B cell (primary cell): ENCODE measurements around the gene OR13H1. TPM values are rescaled to one million over a fixed set of nuclear protein-coding genes. Genes with fewer than 3 reads are reported as not detected.
"Not testable (repeated sequence)": the region's sequence is repeated elsewhere in the genome, so short reads cannot be mapped to it uniquely, and the experiment has no call there.

Experiments used
- ATAC-seq: fragments of 200-7000 bp; cut with Tn5 transposase; one replicate; pipeline ENCODE4 v1.10.0; 2021; ENCODE audit warnings: low read depth, mild to moderate bottlenecking, moderate number of reproducible peaks, moderate library complexity
- CTCF ChIA-PET: fragments of 350-600 bp; sonication (Branson Sonifier 250); formaldehyde crosslinking; loops from one replicate; lab custom pipeline; 2021; ENCODE audit warnings: antibody characterized with exemption, inconsistent platforms; lab: Charles Lee
- POLR2A ChIA-PET: fragments of 350-600 bp; sonication (Branson Sonifier 250); formaldehyde crosslinking; loops from one replicate; lab custom pipeline; 2021; ENCODE audit warnings: antibody characterized with exemption; lab: Charles Lee
- DNase-seq: peaks from one replicate; pipeline ENCODE4 v3.0.0; 2013
- H2AFZ ChIP-seq: 2 replicates; pipeline ENCODE4 v1.6.1; 2012; ENCODE audit warnings: mild to moderate bottlenecking, low read depth, low read length; ENCODE audit not compliant: insufficient read depth, poor library complexity, severe bottlenecking
- H3K27ac ChIP-seq, 2 donors: 1 replicate in 1 of 2; 2 replicates in 1 of 2; pipeline ENCODE4 v1.5.1; 2012 to 2013; ENCODE audit warnings: low read length in 2 of 2, mild to moderate bottlenecking in 2 of 2, moderate library complexity in 1 of 2
- H3K27me3 ChIP-seq, 4 experiments: fragments of 200-600 bp in 1 of 4; sonication (generic) in 1 of 4; replicated peaks in 1 of 4; 1 replicate in 2 of 4; 2 replicates in 2 of 4; pipeline versions ENCODE4 v1.6.1 to v1.7.0; 2013 to 2016; ENCODE audit warnings: low read length in 3 of 4, mild to moderate bottlenecking in 2 of 4, mixed read lengths in 1 of 4, moderate library complexity in 1 of 4; ENCODE audit not compliant: insufficient read depth in 4 of 4, control insufficient read depth in 3 of 4; ENCODE audit errors: control extremely low read depth in 1 of 4
- H3K36me3 ChIP-seq, 2 experiments: replicated peaks in 1 of 2; 1 replicate in 1 of 2; 2 replicates in 1 of 2; pipeline versions ENCODE4 v1.6.1 to v1.7.1; 2013; ENCODE audit warnings: low read length in 1 of 2; ENCODE audit not compliant: insufficient read depth in 2 of 2, control insufficient read depth in 1 of 2; ENCODE audit errors: control extremely low read depth in 1 of 2, extremely low read depth in 1 of 2
- H3K4me1 ChIP-seq, 2 donors: fragments of 200-600 bp in 1 of 2; sonication (generic) in 1 of 2; 1 replicate in 1 of 2; 2 replicates in 1 of 2; pipeline versions ENCODE4 v1.5.1 to v1.6.1; 2013 to 2017; ENCODE audit warnings: low read length in 2 of 2; ENCODE audit not compliant: control insufficient read depth in 2 of 2, insufficient read depth in 2 of 2
- H3K4me2 ChIP-seq: replicated peaks from 2 replicates; pipeline ENCODE3; 2012; ENCODE audit warnings: mild to moderate bottlenecking, low read depth, low read length; ENCODE audit not compliant: poor library complexity, severe bottlenecking
- H3K4me3 ChIP-seq, 5 experiments: fragments of 200-600 bp in 1 of 5; sonication (generic) in 1 of 5; 1 replicate in 3 of 5; 2 replicates in 2 of 5; pipeline versions ENCODE4 v1.5.1 to v1.7.0; 2011 to 2016; ENCODE audit warnings: low read length in 4 of 5, mild to moderate bottlenecking in 4 of 5, low read depth in 2 of 5, control low read depth in 1 of 5, moderate library complexity in 1 of 5; ENCODE audit not compliant: insufficient read depth in 1 of 5; ENCODE audit errors: control extremely low read depth in 1 of 5, extremely low read depth in 1 of 5
- H3K79me2 ChIP-seq: fragments of 200-600 bp; sonication (generic); one replicate; pipeline ENCODE4 v1.6.0; 2016; ENCODE audit warnings: low read length; ENCODE audit not compliant: control insufficient read depth, insufficient read depth
- H3K9ac ChIP-seq: fragments of 200-600 bp; sonication (generic); 2 replicates; pipeline ENCODE4 v1.6.1; 2017; ENCODE audit warnings: mild to moderate bottlenecking, low read length, moderate library complexity
- H3K9me3 ChIP-seq, 3 donors: one replicate each; pipeline versions ENCODE4 v1.6.1 to v1.7.1; 2013; ENCODE audit warnings: low read length in 2 of 3; ENCODE audit not compliant: control insufficient read depth in 2 of 3, insufficient read depth in 1 of 3; ENCODE audit errors: control extremely low read depth in 1 of 3
- H4K20me1 ChIP-seq: 2 replicates; pipeline ENCODE4 v1.6.0; 2012; ENCODE audit warnings: mild to moderate bottlenecking, low read length; ENCODE audit not compliant: insufficient read depth, control insufficient read depth, poor library complexity, severe bottlenecking
- H3K27ac Mint-ChIP-seq: one replicate; pipeline ENCODE4 v1.8.0; 2021; ENCODE audit warnings: mixed read lengths
- H3K27me3 Mint-ChIP-seq: one replicate; pipeline ENCODE4 v1.8.0; 2021; ENCODE audit warnings: mixed read lengths
- H3K4me1 Mint-ChIP-seq: one replicate; pipeline ENCODE4 v1.8.0; 2021; ENCODE audit warnings: mixed read lengths
- H3K4me3 Mint-ChIP-seq: one replicate; pipeline ENCODE4 v1.8.0; 2021; ENCODE audit warnings: mixed read lengths
- H3K9me3 Mint-ChIP-seq: one replicate; pipeline ENCODE4 v1.8.0; 2022; ENCODE audit warnings: mixed read lengths; ENCODE audit not compliant: insufficient read depth
- EZH2 ChIP-seq: IDR thresholded peaks from 2 replicates; pipeline ENCODE4 v1.6.1; 2012; ENCODE audit warnings: borderline replicate concordance, low read depth, mild to moderate bottlenecking, moderate library complexity, low read length; ENCODE audit not compliant: insufficient read depth, poor library complexity, severe bottlenecking
- WGBS: methylation state at CpG from one replicate; pipeline ENCODE4 v1.1.5; 2013; ENCODE audit warnings: missing lambda C conversion rate; ENCODE audit not compliant: insufficient coverage; 5-methylcytosine and 5-hydroxymethylcytosine counted together
- intact Hi-C: fragments of 100-400 bp; cut with micrococcal nuclease; formaldehyde crosslinking; loops from one replicate; pipeline ENCODE4 v1.10.0; 2022
- polyA plus RNA-seq: library from polyadenylated mRNA; depleted of rRNA; stranded (reverse); fragments of >200 nt; gene quantifications from 2 replicates; pipeline ENCODE4 v1.2.3, GENCODE V29; 2012
- total RNA-seq, 2 donors: library from RNA; stranded (reverse); fragments of 120-200 nt in 1 of 2; gene quantifications; 1 replicate in 1 of 2; 2 replicates in 1 of 2; pipeline versions ENCODE4 v1.2.3 to v1.2.4, GENCODE V29; 2013 to 2022
- TF ChIP-seq, protein P1 (sequence below): fragments of 200-600 bp; IDR thresholded peaks from one replicate; pipeline ENCODE4 v1.8.0; 2022; ENCODE audit warnings: antibody characterized with exemption, mild to moderate bottlenecking

Gene OR13H1
- total and polyA plus RNA-seq, 2 donors (not counting 1 experiment from before 2014, with no cell fraction given) = not detected

DNA sequence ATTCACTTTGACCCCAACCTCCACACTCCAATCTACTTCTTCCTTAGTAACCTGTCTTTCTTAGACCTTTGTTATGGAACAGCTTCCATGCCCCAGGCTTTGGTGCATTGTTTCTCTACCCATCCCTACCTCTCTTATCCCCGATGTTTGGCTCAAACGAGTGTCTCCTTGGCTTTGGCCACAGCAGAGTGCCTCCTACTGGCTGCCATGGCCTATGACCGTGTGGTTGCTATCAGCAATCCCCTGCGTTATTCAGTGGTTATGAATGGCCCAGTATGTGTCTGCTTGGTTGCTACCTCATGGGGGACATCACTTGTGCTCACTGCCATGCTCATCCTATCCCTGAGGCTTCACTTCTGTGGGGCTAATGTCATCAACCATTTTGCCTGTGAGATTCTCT lies 344 bp downstream of the OR13H1 start:
- H2AFZ ChIP-seq = no peak overlapping the region
- no peaks in the 10 kb centered on the region for H3K27me3 ChIP-seq
- ATAC-seq (no peak), DNase-seq (no peak)
- Mint-ChIP-seq H3K27ac (no peak overlapping the region), H3K4me3 (no peak overlapping the region), H3K9me3 (no peaks in the 10 kb centered on the region), H3K27me3 (no peaks in the 10 kb centered on the region), H3K4me1 (no peaks in the 10 kb centered on the region)
- H4K20me1 ChIP-seq = no peaks in the 10 kb centered on the region
- no peaks in the 10 kb centered on the region for H3K79me2 ChIP-seq
- no peak overlapping the region for H3K4me2 ChIP-seq
- WGBS = no CpG with 5 or more reads among the region's 4 CpGs
- no peaks in the 10 kb centered on the region for H3K36me3 ChIP-seq
- no peak overlapping the region for H3K27ac ChIP-seq
- H3K4me3 ChIP-seq = no peak overlapping the region
- no peaks in the 10 kb centered on the region for H3K4me1 ChIP-seq
- no peak overlapping the region for H3K9ac ChIP-seq
- ChIA-PET POLR2A (no interaction called here), CTCF (no interaction called here)
- no peak for TF ChIP-seq EZH2
- TF ChIP-seq, protein P1, sequence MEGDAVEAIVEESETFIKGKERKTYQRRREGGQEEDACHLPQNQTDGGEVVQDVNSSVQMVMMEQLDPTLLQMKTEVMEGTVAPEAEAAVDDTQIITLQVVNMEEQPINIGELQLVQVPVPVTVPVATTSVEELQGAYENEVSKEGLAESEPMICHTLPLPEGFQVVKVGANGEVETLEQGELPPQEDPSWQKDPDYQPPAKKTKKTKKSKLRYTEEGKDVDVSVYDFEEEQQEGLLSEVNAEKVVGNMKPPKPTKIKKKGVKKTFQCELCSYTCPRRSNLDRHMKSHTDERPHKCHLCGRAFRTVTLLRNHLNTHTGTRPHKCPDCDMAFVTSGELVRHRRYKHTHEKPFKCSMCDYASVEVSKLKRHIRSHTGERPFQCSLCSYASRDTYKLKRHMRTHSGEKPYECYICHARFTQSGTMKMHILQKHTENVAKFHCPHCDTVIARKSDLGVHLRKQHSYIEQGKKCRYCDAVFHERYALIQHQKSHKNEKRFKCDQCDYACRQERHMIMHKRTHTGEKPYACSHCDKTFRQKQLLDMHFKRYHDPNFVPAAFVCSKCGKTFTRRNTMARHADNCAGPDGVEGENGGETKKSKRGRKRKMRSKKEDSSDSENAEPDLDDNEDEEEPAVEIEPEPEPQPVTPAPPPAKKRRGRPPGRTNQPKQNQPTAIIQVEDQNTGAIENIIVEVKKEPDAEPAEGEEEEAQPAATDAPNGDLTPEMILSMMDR = no peak
- H3K9me3 ChIP-seq = no peaks in the 10 kb centered on the region
- intact Hi-C loops = no loop called here

DNA sequence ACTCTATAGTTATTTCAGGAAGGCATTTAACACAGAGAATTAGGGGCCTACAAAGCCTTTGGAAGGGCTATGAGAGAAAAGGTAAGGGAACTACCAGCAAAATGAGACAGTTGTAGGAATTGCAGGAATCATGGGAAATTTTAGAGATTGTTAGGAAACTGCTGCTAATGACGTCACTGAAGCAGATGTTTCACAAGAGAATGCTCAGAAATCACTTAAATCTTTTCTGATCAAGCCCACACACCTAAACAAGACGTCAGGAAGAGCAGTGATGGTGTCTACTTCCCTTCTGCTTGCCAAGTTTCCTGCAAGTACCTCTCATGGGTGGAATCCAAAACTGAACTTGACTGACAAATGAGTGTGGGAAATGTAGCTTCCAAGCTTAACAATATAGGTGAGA lies 5.1 kb downstream of the OR13H1 start:
- intact Hi-C loops = no loop called here

DNA sequence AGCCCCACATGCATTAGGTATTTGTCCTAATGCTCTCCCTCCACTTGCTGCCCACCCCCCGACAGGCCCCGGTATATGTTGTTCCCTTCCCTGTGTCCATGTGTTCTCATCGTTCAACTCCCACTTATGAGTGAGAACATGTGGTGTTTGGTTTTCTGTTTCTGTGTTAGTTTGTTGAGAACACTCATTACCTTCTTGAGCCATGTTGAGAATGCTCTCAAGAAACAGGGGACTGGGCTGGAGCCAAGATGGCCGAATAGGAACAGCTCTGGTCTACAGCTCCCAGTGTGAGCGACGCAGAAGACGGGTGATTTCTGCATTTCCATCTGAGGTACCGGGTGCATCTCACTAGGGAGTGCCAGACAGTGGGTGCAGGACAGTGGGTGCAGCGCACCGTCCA lies 8.6 kb downstream of the OR13H1 start:
- not testable (repeated sequence) for H3K4me1 Mint-ChIP-seq

More for the DNA sequence above, 5.1 kb downstream of the OR13H1 start:
- POLR2A ChIA-PET = no interaction called here
- Histone ChIP-seq H3K9ac (no peak overlapping the region), H2AFZ (no peak overlapping the region), H3K27me3 (no peaks in the 10 kb centered on the region), H3K79me2 (no peaks in the 10 kb centered on the region), H3K4me2 (no peak overlapping the region), H3K4me3 (no peak overlapping the region), H3K4me1 (no peaks in the 10 kb centered on the region), H3K9me3 (no peaks in the 10 kb centered on the region), H3K27ac (no peak overlapping the region), H4K20me1 (no peaks in the 10 kb centered on the region), H3K36me3 (no peaks in the 10 kb centered on the region)
- CTCF ChIA-PET = no interaction called here
- H3K27ac Mint-ChIP-seq = no peak overlapping the region
- H3K4me1 Mint-ChIP-seq = no peaks in the 10 kb centered on the region
- H3K27me3 Mint-ChIP-seq = no peaks in the 10 kb centered on the region
- no peak overlapping the region for H3K4me3 Mint-ChIP-seq
- WGBS = no CpG with 5 or more reads among the region's 2 CpGs
- H3K9me3 Mint-ChIP-seq = no peaks in the 10 kb centered on the region
- no peak for ATAC-seq
- TF ChIP-seq, protein P1 = no peak
- no peak for TF ChIP-seq EZH2
- DNase-seq = no peak

More for the DNA sequence above, 8.6 kb downstream of the OR13H1 start:
- H3K4me3 ChIP-seq, H2AFZ ChIP-seq, H3K9ac ChIP-seq, H4K20me1 ChIP-seq, H3K9me3 ChIP-seq, CTCF ChIA-PET, H3K27me3 Mint-ChIP-seq, H3K27ac ChIP-seq, H3K27me3 ChIP-seq, H3K4me2 ChIP-seq, H3K9me3 Mint-ChIP-seq, H3K4me1 ChIP-seq, H3K79me2 ChIP-seq, H3K36me3 ChIP-seq, ATAC-seq, H3K4me3 Mint-ChIP-seq, DNase-seq, POLR2A ChIA-PET, H3K27ac Mint-ChIP-seq, intact Hi-C loops: not testable (repeated sequence)
- no CpG with 5 or more reads among the region's 10 CpGs for WGBS
